ENCODE measurements around the gene PITPNC1.

PITPNC1 gene

GRCh38 chr17:67500677-67501300, 123.7 kb downstream of the PITPNC1 start:
- no peak overlapping the region for H3K9ac ChIP-seq (ENCODE audit: low read length in 2 of 2)
- no peaks in the 10 kb centered on the region for H3K9me3 ChIP-seq (ENCODE audit: control insufficient read depth in 2 of 2, low read length in 2 of 2)

GRCh38 chr17:67502151-67502550, 125.1 kb downstream of the PITPNC1 start:
- no peaks in the 10 kb centered on the region for H3K36me3 ChIP-seq (ENCODE audit: control insufficient read depth in 2 of 2, insufficient read depth in 2 of 2, low read length in 2 of 2)
- H3K9me3 ChIP-seq (ENCODE audit: control insufficient read depth in 2 of 2, low read length in 2 of 2): no peaks in the 10 kb centered on the region
- H3K9ac ChIP-seq (ENCODE audit: low read length in 2 of 2): no peak overlapping the region
- no peaks in the 10 kb centered on the region for H3K4me1 ChIP-seq (ENCODE audit: control insufficient read depth, insufficient read depth, low read length)
- no peak overlapping the region for H3K27ac ChIP-seq (ENCODE audit: low read length)
- H3K4me3 ChIP-seq (ENCODE audit: low read length in 2 of 2): no peak overlapping the region
- no peaks in the 10 kb centered on the region for H3K27me3 ChIP-seq (ENCODE audit: control insufficient read depth in 1 of 2, insufficient read depth in 2 of 2, low read length in 2 of 2)

More at GRCh38 chr17:67500677-67501300, 123.7 kb downstream of the PITPNC1 start:
- H3K27ac ChIP-seq (ENCODE audit: low read length): no peak overlapping the region
- no peaks in the 10 kb centered on the region for H3K27me3 ChIP-seq (ENCODE audit: control insufficient read depth in 1 of 2, insufficient read depth in 2 of 2, low read length in 2 of 2)
- no peaks in the 10 kb centered on the region for H3K4me1 ChIP-seq (ENCODE audit: control insufficient read depth, insufficient read depth, low read length)
- H3K4me3 ChIP-seq (ENCODE audit: low read length in 2 of 2): no peak overlapping the region
- H3K36me3 ChIP-seq (ENCODE audit: control insufficient read depth in 2 of 2, insufficient read depth in 2 of 2, low read length in 2 of 2): no peaks in the 10 kb centered on the region

DNA sequence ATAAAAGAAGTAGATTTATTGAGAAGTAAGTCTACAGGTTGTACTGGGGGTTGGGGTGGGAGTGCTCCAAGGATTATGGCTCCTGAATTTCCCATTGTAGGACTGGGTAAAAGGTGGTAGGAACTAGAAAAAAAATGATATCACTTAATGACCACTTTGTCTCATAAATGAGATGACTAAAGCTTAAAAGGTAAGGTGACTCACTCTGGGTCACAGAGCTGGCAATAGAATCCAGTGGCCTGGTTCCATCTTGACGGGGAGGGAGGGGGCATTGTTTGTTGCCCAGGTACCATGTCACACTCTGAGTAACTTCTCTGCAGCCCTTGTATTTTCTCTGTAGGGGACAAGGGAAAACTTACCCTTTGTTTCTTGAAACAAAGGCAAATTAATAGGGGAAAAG, 126.1 kb downstream of the PITPNC1 start:
- H3K36me3 ChIP-seq (ENCODE audit: control insufficient read depth in 2 of 2, insufficient read depth in 2 of 2, low read length in 2 of 2): no peaks in the 10 kb centered on the region
- H3K4me1 ChIP-seq (ENCODE audit: control insufficient read depth, insufficient read depth, low read length): no peaks in the 10 kb centered on the region
- no peak overlapping the region for H3K27ac ChIP-seq (ENCODE audit: low read length)
- no peak overlapping the region for H3K4me3 ChIP-seq (ENCODE audit: low read length in 2 of 2)
- H3K9ac ChIP-seq (ENCODE audit: low read length in 2 of 2): no peak overlapping the region
- H3K27me3 ChIP-seq (ENCODE audit: control insufficient read depth in 1 of 2, insufficient read depth in 2 of 2, low read length in 2 of 2): no peaks in the 10 kb centered on the region
- peaks cover 0 to 5% of the 10 kb centered on the region in 2 donors for H3K9me3 ChIP-seq (ENCODE audit: control insufficient read depth in 2 of 2, low read length in 2 of 2)

GRCh38 chr17:67503739-67504138, 126.7 kb downstream of the PITPNC1 start:
- Histone ChIP-seq H3K27ac (ENCODE audit: low read length) (no peak overlapping the region), H3K36me3 (ENCODE audit: control insufficient read depth in 2 of 2, insufficient read depth in 2 of 2, low read length in 2 of 2) (no peaks in the 10 kb centered on the region), H3K9ac (ENCODE audit: low read length in 2 of 2) (no peak overlapping the region), H3K4me1 (ENCODE audit: control insufficient read depth, insufficient read depth, low read length) (no peaks in the 10 kb centered on the region), H3K9me3 (ENCODE audit: control insufficient read depth in 2 of 2, low read length in 2 of 2) (peaks cover 0 to 5% of the 10 kb centered on the region in 2 donors), H3K4me3 (ENCODE audit: low read length in 2 of 2) (no peak overlapping the region), H3K27me3 (ENCODE audit: control insufficient read depth in 1 of 2, insufficient read depth in 2 of 2, low read length in 2 of 2) (no peaks in the 10 kb centered on the region)

GRCh38 chr17:67504182-67504581, 127.1 kb downstream of the PITPNC1 start:
- H3K4me1 ChIP-seq (ENCODE audit: control insufficient read depth, insufficient read depth, low read length): no peaks in the 10 kb centered on the region
- H3K9ac ChIP-seq (ENCODE audit: low read length in 2 of 2): no peak overlapping the region
- no peak overlapping the region for H3K4me3 ChIP-seq (ENCODE audit: low read length in 2 of 2)
- no peaks in the 10 kb centered on the region for H3K27me3 ChIP-seq (ENCODE audit: control insufficient read depth in 1 of 2, insufficient read depth in 2 of 2, low read length in 2 of 2)
- H3K27ac ChIP-seq (ENCODE audit: low read length): no peak overlapping the region
- H3K9me3 ChIP-seq (ENCODE audit: control insufficient read depth in 2 of 2, low read length in 2 of 2): peaks cover 0 to 5% of the 10 kb centered on the region in 2 donors
- H3K36me3 ChIP-seq (ENCODE audit: control insufficient read depth in 2 of 2, insufficient read depth in 2 of 2, low read length in 2 of 2): no peaks in the 10 kb centered on the region

- H3K27me3 ChIP-seq (ENCODE audit: control insufficient read depth in 1 of 2, insufficient read depth in 2 of 2, low read length in 2 of 2): no peaks in the 10 kb centered on the region
- no peaks in the 10 kb centered on the region for H3K4me1 ChIP-seq (ENCODE audit: control insufficient read depth, insufficient read depth, low read length)
- H3K9me3 ChIP-seq (ENCODE audit: control insufficient read depth in 2 of 2, low read length in 2 of 2): peaks cover 0 to 5% of the 10 kb centered on the region in 2 donors
- no peak overlapping the region for H3K9ac ChIP-seq (ENCODE audit: low read length in 2 of 2)
- no peak overlapping the region for H3K27ac ChIP-seq (ENCODE audit: low read length)
- no peak overlapping the region for H3K4me3 ChIP-seq (ENCODE audit: low read length in 2 of 2)
- no peaks in the 10 kb centered on the region for H3K36me3 ChIP-seq (ENCODE audit: control insufficient read depth in 2 of 2, insufficient read depth in 2 of 2, low read length in 2 of 2)
These were observed 129.9 kb downstream of the PITPNC1 start for GRCh38 chr17:67506966-67507365.

GRCh38 chr17:67509390-67510287, 132.6 kb downstream of the PITPNC1 start:
- H3K4me3 ChIP-seq (ENCODE audit: low read length in 2 of 2): no peak overlapping the region
- no peak overlapping the region for H3K9ac ChIP-seq (ENCODE audit: low read length in 2 of 2)
- no peak overlapping the region for H3K27ac ChIP-seq (ENCODE audit: low read length)
- H3K27me3 ChIP-seq (ENCODE audit: control insufficient read depth in 1 of 2, insufficient read depth in 2 of 2, low read length in 2 of 2): no peaks in the 10 kb centered on the region
- H3K4me1 ChIP-seq (ENCODE audit: control insufficient read depth, insufficient read depth, low read length): no peaks in the 10 kb centered on the region
- no peaks in the 10 kb centered on the region for H3K36me3 ChIP-seq (ENCODE audit: control insufficient read depth in 2 of 2, insufficient read depth in 2 of 2, low read length in 2 of 2)
- H3K9me3 ChIP-seq (ENCODE audit: control insufficient read depth in 2 of 2, low read length in 2 of 2): peaks cover 0 to 5% of the 10 kb centered on the region in 2 donors

GRCh38 chr17:67511012-67511411, 133.9 kb downstream of the PITPNC1 start:
- Histone ChIP-seq H3K9me3 (ENCODE audit: control insufficient read depth in 2 of 2, low read length in 2 of 2) (peaks cover 0 to 5% of the 10 kb centered on the region in 2 donors), H3K27me3 (ENCODE audit: control insufficient read depth in 1 of 2, insufficient read depth in 2 of 2, low read length in 2 of 2) (no peaks in the 10 kb centered on the region), H3K27ac (ENCODE audit: low read length) (no peak overlapping the region), H3K36me3 (ENCODE audit: control insufficient read depth in 2 of 2, insufficient read depth in 2 of 2, low read length in 2 of 2) (no peaks in the 10 kb centered on the region), H3K9ac (ENCODE audit: low read length in 2 of 2) (no peak overlapping the region), H3K4me3 (ENCODE audit: low read length in 2 of 2) (no peak overlapping the region), H3K4me1 (ENCODE audit: control insufficient read depth, insufficient read depth, low read length) (peaks cover 9% of the 10 kb centered on the region)

DNA sequence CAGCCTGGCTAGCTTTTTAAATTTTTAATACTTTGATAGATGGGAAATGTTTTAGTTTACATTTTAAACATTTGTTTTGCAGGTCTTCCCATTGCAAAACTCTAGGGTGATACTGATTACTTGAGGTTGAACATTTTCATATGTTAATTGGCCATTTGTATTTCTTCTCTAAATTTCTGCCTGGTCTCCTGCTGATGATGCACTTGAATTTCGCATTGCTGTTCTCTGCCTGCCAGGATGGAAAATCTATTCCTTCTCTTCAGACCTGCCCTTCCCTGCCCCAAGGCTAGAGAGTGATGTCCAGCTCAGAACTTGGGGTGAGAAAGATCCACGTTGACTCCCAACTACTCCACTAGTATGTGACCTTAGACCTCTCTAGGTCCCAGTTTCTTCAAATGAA, 134.7 kb downstream of the PITPNC1 start:
- Histone ChIP-seq H3K4me1 (ENCODE audit: control insufficient read depth, insufficient read depth, low read length) (peaks cover 9% of the 10 kb centered on the region), H3K9me3 (ENCODE audit: control insufficient read depth in 2 of 2, low read length in 2 of 2) (peaks cover 0 to 5% of the 10 kb centered on the region in 2 donors), H3K27ac (ENCODE audit: low read length) (no peak overlapping the region), H3K36me3 (ENCODE audit: control insufficient read depth in 2 of 2, insufficient read depth in 2 of 2, low read length in 2 of 2) (no peaks in the 10 kb centered on the region), H3K9ac (ENCODE audit: low read length in 2 of 2) (no peak overlapping the region), H3K27me3 (ENCODE audit: control insufficient read depth in 1 of 2, insufficient read depth in 2 of 2, low read length in 2 of 2) (no peaks in the 10 kb centered on the region), H3K4me3 (ENCODE audit: low read length in 2 of 2) (no peak overlapping the region)

GRCh38 chr17:67514998-67515397, 137.9 kb downstream of the PITPNC1 start:
- H3K4me1 ChIP-seq (ENCODE audit: control insufficient read depth, insufficient read depth, low read length): peaks cover 11% of the 10 kb centered on the region
- no peak overlapping the region for H3K9ac ChIP-seq (ENCODE audit: low read length in 2 of 2)
- H3K27me3 ChIP-seq (ENCODE audit: control insufficient read depth in 1 of 2, insufficient read depth in 2 of 2, low read length in 2 of 2): no peaks in the 10 kb centered on the region
- H3K36me3 ChIP-seq (ENCODE audit: control insufficient read depth in 2 of 2, insufficient read depth in 2 of 2, low read length in 2 of 2): no peaks in the 10 kb centered on the region
- no peaks in the 10 kb centered on the region for H3K9me3 ChIP-seq (ENCODE audit: control insufficient read depth in 2 of 2, low read length in 2 of 2)
- no peak overlapping the region for H3K4me3 ChIP-seq (ENCODE audit: low read length in 2 of 2)
- H3K27ac ChIP-seq (ENCODE audit: low read length): peak overlapping the region; percentile 11

Measured in stomach smooth muscle (tissue), 2 donors.